H9 (cell line): ENCODE measurements around the gene TNS2. TPM values are rescaled to one million over a fixed set of nuclear protein-coding genes. Genes with fewer than 3 reads are reported as not detected.

Source experiments
- DNase-seq: peaks from one replicate; pipeline ENCODE4 v3.0.0-alpha.2; 2017
- H2AFZ ChIP-seq: one replicate; pipeline ENCODE4 v1.6.1; 2013; ENCODE audit warnings: mild to moderate bottlenecking, low read length, control low read depth, moderate library complexity
- H2AK5ac ChIP-seq: 2 replicates; pipeline ENCODE4 v1.6.1; 2013; ENCODE audit warnings: low read length, control low read depth, mixed read lengths; ENCODE audit not compliant: insufficient read length
- H2BK120ac ChIP-seq: one replicate; pipeline ENCODE4 v1.6.1; 2013; ENCODE audit warnings: low read depth, mild to moderate bottlenecking, low read length, control low read depth, inconsistent platforms; ENCODE audit not compliant: poor library complexity, severe bottlenecking
- H2BK12ac ChIP-seq: 2 replicates; pipeline ENCODE4 v1.6.1; 2013; ENCODE audit warnings: low read length, control low read depth, mixed read lengths, low read depth; ENCODE audit not compliant: insufficient read length
- H2BK15ac ChIP-seq: 2 replicates; pipeline ENCODE4 v1.6.1; 2013; ENCODE audit warnings: low read depth, low read length, control low read depth
- H2BK20ac ChIP-seq: one replicate; pipeline ENCODE4 v1.6.1; 2013; ENCODE audit warnings: low read depth, mild to moderate bottlenecking, low read length, control low read depth, inconsistent platforms; ENCODE audit not compliant: poor library complexity, severe bottlenecking
- H2BK5ac ChIP-seq: 2 replicates; pipeline ENCODE4 v1.6.1; 2013; ENCODE audit warnings: low read length, control low read depth, mixed read lengths; ENCODE audit not compliant: insufficient read length
- H3K14ac ChIP-seq: 2 replicates; pipeline ENCODE4 v1.6.1; 2013; ENCODE audit warnings: low read length, control low read depth; ENCODE audit not compliant: insufficient read depth
- H3K18ac ChIP-seq: 2 replicates; pipeline ENCODE4 v1.6.1; 2013; ENCODE audit warnings: low read depth, mild to moderate bottlenecking, mixed read lengths, low read length, control low read depth; ENCODE audit not compliant: insufficient read length
- H3K23ac ChIP-seq: 2 replicates; pipeline ENCODE4 v1.6.1; 2013; ENCODE audit warnings: low read length, control low read depth, mixed read lengths, low read depth; ENCODE audit not compliant: insufficient read length
- H3K23me2 ChIP-seq: 2 replicates; pipeline ENCODE4 v1.6.1; 2013; ENCODE audit warnings: low read depth, mild to moderate bottlenecking, mixed read lengths, low read length, control low read depth; ENCODE audit not compliant: insufficient read length, poor library complexity, severe bottlenecking
- H3K27ac ChIP-seq: 2 replicates; pipeline ENCODE4 v1.5.1; 2013; ENCODE audit warnings: low read length, control low read depth, mixed read lengths, low read depth; ENCODE audit not compliant: insufficient read length
- H3K27me3 ChIP-seq: 2 replicates; pipeline ENCODE4 v1.6.1; 2013; ENCODE audit warnings: low read length, control low read depth, inconsistent platforms; ENCODE audit not compliant: insufficient read depth
- H3K4ac ChIP-seq: 2 replicates; pipeline ENCODE4 v1.6.1; 2013; ENCODE audit warnings: low read depth, mild to moderate bottlenecking, control low read depth, inconsistent platforms, low read length, moderate library complexity
- H3K4me1 ChIP-seq: 2 replicates; pipeline ENCODE4 v1.6.1; 2013; ENCODE audit warnings: low read length, control low read depth, inconsistent platforms; ENCODE audit not compliant: insufficient read depth
- H3K4me2 ChIP-seq: 2 replicates; pipeline ENCODE4 v1.6.1; 2013; ENCODE audit warnings: low read length, control low read depth, mixed read lengths; ENCODE audit not compliant: insufficient read length, insufficient read depth
- H3K56ac ChIP-seq: 2 replicates; pipeline ENCODE4 v1.6.1; 2013; ENCODE audit warnings: low read depth, mild to moderate bottlenecking, mixed read lengths, low read length, control low read depth; ENCODE audit not compliant: insufficient read length
- H3K79me1 ChIP-seq: 2 replicates; pipeline ENCODE4 v1.6.1; 2013; ENCODE audit warnings: low read depth, mild to moderate bottlenecking, moderate library complexity, low read length, control low read depth, inconsistent platforms; ENCODE audit not compliant: insufficient read depth, poor library complexity, severe bottlenecking
- H3K79me2 ChIP-seq: 2 replicates; pipeline ENCODE4 v1.6.1; 2013; ENCODE audit warnings: low read length, control low read depth, inconsistent platforms; ENCODE audit not compliant: insufficient read depth
- H3K9ac ChIP-seq: 2 replicates; pipeline ENCODE4 v1.6.1; 2013; ENCODE audit warnings: low read length, control low read depth, mixed read lengths; ENCODE audit not compliant: insufficient read length; ENCODE audit errors: extremely low read depth
- H3K9me3 ChIP-seq: one replicate; pipeline ENCODE4 v1.6.1; 2013; ENCODE audit warnings: low read depth, low read length, inconsistent platforms; ENCODE audit not compliant: control insufficient read depth
- H3T11ph ChIP-seq: one replicate; pipeline ENCODE4 v1.6.1; 2013; ENCODE audit warnings: mild to moderate bottlenecking, low read length, control low read depth, inconsistent platforms
- H4K20me1 ChIP-seq: one replicate; pipeline ENCODE4 v1.6.1; 2013; ENCODE audit not compliant: control insufficient read depth, insufficient read length, insufficient read depth
- H4K5ac ChIP-seq: 2 replicates; pipeline ENCODE4 v1.6.1; 2013; ENCODE audit warnings: low read depth, mild to moderate bottlenecking, mixed read lengths, low read length, control low read depth; ENCODE audit not compliant: insufficient read length
- H4K8ac ChIP-seq: replicated peaks from 2 replicates; pipeline ENCODE4 v1.6.1; 2013; ENCODE audit warnings: low read length, control low read depth, mixed read lengths, low read depth; ENCODE audit not compliant: insufficient read length
- H4K91ac ChIP-seq: 2 replicates; pipeline ENCODE4 v1.6.1; 2013; ENCODE audit warnings: low read depth, mild to moderate bottlenecking, moderate library complexity, mixed read lengths, low read length, control low read depth; ENCODE audit not compliant: insufficient read length
- H3K27ac Mint-ChIP-seq, 3 experiments: 2 replicates in 2 of 3; 3 replicates in 1 of 3; pipeline ENCODE4 v1.8.0; 2020 to 2021; ENCODE audit warnings: mixed read lengths in 3 of 3, mild to moderate bottlenecking in 1 of 3, moderate library complexity in 1 of 3
- H3K27me3 Mint-ChIP-seq: 2 replicates; pipeline ENCODE4 v1.8.0; 2021; ENCODE audit warnings: low read depth, mild to moderate bottlenecking, moderate library complexity, mixed read lengths
- H3K36me3 Mint-ChIP-seq, 3 experiments: 2 replicates in 2 of 3; 3 replicates in 1 of 3; pipeline ENCODE4 v1.8.0; 2020 to 2021; ENCODE audit warnings: low read depth in 3 of 3, mixed read lengths in 3 of 3; ENCODE audit not compliant: insufficient read depth in 1 of 3
- H3K4me1 Mint-ChIP-seq, 2 experiments: 2 replicates each; pipeline ENCODE4 v1.8.0; 2020; ENCODE audit warnings: mixed read lengths in 2 of 2
- H3K4me3 Mint-ChIP-seq, 2 experiments: 2 replicates in 1 of 2; 3 replicates in 1 of 2; pipeline ENCODE4 v1.8.0; 2020 to 2021; ENCODE audit warnings: mild to moderate bottlenecking in 2 of 2, mixed read lengths in 2 of 2, moderate library complexity in 1 of 2
- H3K9me3 Mint-ChIP-seq, 2 experiments: 2 replicates in 1 of 2; 3 replicates in 1 of 2; pipeline ENCODE4 v1.8.0; 2020; ENCODE audit warnings: mild to moderate bottlenecking in 2 of 2, mixed read lengths in 2 of 2, moderate library complexity in 1 of 2
- WGBS: extraction: QIAGEN DNeasy Blood & Tissue Kit; methylation state at CpG from one replicate; pipeline ENCODE4 v1.1.7; 2013; ENCODE audit warnings: missing lambda C conversion rate, low lambda C conversion rate, mixed read lengths; ENCODE audit not compliant: insufficient read length; ENCODE audit errors: extremely low coverage; 5-methylcytosine and 5-hydroxymethylcytosine counted together
- total RNA-seq: library from RNA; stranded (reverse); gene quantifications from 2 replicates; pipeline ENCODE4 v1.2.1, GENCODE V29; 2021
- TF ChIP-seq, protein P1 (sequence below): fragments of 200-600 bp; sonication (generic); conservative IDR thresholded peaks from 3 replicates; pipeline ENCODE4 v1.8.0; 2021; ENCODE audit warnings: antibody characterized with exemption, mild to moderate bottlenecking

TNS2 gene
- total RNA-seq, 1 experiment from 2014 or later: 4.5 TPM

DNA sequence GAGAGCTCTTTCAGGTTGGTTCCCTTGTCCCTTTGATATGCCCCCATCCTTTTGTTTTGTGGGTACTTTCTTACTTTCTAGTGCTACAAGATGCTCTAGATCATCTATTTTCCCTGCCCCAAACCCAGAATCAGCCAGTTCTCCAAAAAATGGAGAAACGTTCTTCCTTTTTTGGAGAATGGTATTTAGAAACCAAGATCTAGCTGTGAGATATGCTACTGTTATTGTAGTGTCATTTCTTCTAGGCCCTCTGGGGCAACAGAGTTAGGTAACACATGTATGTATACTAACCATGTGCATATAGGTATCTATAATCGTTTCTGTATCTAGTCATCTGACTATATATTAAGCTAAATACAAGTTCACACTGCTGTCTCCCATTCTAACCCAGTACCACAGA lies 40.7 kb downstream of the TNS2 start:
- H3K56ac ChIP-seq: no peak overlapping the region
- no peak for DNase-seq
- H3K9me3 ChIP-seq: no peaks in the 10 kb centered on the region
- no peaks in the 10 kb centered on the region for H3K27me3 ChIP-seq
- Mint-ChIP-seq H3K27me3 (peaks cover 83% of the 10 kb centered on the region), H3K36me3 (no peaks in the 10 kb centered on the region), H3K4me3 (no peak overlapping the region), H3K9me3 (peaks cover 0 to 3% of the 10 kb centered on the region in 2 experiments; a peak in 1 of 5 replicates), H3K27ac (no peak overlapping the region), H3K4me1 (peaks cover 2 to 14% of the 10 kb centered on the region in 2 experiments; a peak in 3 of 4 replicates)
- H3K4me2 ChIP-seq: no peak overlapping the region
- no peaks in the 10 kb centered on the region for H4K20me1 ChIP-seq
- H3K27ac ChIP-seq: no peak overlapping the region
- H4K8ac ChIP-seq: no peak overlapping the region
- H3K79me2 ChIP-seq: no peaks in the 10 kb centered on the region
- TF ChIP-seq, protein P1, sequence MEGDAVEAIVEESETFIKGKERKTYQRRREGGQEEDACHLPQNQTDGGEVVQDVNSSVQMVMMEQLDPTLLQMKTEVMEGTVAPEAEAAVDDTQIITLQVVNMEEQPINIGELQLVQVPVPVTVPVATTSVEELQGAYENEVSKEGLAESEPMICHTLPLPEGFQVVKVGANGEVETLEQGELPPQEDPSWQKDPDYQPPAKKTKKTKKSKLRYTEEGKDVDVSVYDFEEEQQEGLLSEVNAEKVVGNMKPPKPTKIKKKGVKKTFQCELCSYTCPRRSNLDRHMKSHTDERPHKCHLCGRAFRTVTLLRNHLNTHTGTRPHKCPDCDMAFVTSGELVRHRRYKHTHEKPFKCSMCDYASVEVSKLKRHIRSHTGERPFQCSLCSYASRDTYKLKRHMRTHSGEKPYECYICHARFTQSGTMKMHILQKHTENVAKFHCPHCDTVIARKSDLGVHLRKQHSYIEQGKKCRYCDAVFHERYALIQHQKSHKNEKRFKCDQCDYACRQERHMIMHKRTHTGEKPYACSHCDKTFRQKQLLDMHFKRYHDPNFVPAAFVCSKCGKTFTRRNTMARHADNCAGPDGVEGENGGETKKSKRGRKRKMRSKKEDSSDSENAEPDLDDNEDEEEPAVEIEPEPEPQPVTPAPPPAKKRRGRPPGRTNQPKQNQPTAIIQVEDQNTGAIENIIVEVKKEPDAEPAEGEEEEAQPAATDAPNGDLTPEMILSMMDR: no peak
- H3K4ac ChIP-seq: no peak overlapping the region
- no peak overlapping the region for H2BK120ac ChIP-seq
- no peak overlapping the region for H4K5ac ChIP-seq
- H3K79me1 ChIP-seq: no peaks in the 10 kb centered on the region
- no peak overlapping the region for H2BK15ac ChIP-seq
- H3K14ac ChIP-seq: no peak overlapping the region
- no peak overlapping the region for H3K9ac ChIP-seq
- no peak overlapping the region for H2AFZ ChIP-seq
- no peak overlapping the region for H3K18ac ChIP-seq
- no peak overlapping the region for H2BK12ac ChIP-seq
- no peak overlapping the region for H2BK20ac ChIP-seq
- H3K23me2 ChIP-seq: no peaks in the 10 kb centered on the region
- no peaks in the 10 kb centered on the region; the same call in 1 of the 2 replicates for H3K4me1 ChIP-seq
- H2BK5ac ChIP-seq: no peak overlapping the region
- no CpG with 5 or more reads among the region's 2 CpGs for WGBS
- H3T11ph ChIP-seq: no peak overlapping the region
- no peak overlapping the region for H4K91ac ChIP-seq
- H2AK5ac ChIP-seq: no peak overlapping the region
- H3K23ac ChIP-seq: no peak overlapping the region
